NCI-H2196 treated with DMSO at 0.1 percent for 48 hours (cell line): ENCODE results near the gene MSMO1.
"Not testable (repeated sequence)": the region's sequence is repeated elsewhere in the genome, so short reads cannot be mapped to it uniquely, and the experiment has no call there.

Experiments
- DNase-seq: peaks from one replicate; lab custom pipeline; 2025; ENCODE audit not compliant: unreplicated experiment; lab: John Stamatoyannopoulos, UW

MSMO1 gene

DNA sequence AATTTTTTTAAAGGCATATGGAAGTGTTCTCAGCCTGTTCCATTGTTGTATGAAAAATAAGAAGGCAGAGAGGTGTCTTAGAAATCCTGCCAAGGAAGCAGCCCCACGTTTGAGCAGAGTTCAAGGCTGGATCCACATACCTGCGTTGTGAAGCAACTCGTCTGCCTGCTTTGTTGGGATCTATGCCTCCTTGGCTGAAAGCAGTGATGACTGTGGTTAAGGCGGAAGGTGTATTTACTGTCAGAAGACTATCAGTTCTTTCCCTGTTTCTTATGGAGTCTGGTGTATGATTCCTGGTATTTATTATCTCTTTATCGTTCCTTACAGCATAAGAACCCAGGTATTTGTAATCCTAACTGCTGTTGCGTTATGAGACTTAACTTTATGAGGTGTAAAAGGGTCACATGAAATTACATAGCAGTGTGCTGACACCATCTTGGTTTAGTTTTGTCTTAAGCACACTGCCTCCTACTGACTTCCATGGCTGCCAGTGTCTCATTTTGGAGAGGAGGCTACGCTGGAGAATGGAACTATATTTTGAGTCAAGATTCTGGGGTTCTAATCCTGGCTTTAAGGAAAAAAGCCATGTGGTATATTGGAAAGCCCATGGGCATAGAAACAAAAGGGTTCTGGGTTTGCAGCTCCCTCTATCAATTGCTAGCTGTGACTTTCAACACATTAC is 3.1 kb upstream of the MSMO1 start:
- DNase-seq, result no peak

DNA sequence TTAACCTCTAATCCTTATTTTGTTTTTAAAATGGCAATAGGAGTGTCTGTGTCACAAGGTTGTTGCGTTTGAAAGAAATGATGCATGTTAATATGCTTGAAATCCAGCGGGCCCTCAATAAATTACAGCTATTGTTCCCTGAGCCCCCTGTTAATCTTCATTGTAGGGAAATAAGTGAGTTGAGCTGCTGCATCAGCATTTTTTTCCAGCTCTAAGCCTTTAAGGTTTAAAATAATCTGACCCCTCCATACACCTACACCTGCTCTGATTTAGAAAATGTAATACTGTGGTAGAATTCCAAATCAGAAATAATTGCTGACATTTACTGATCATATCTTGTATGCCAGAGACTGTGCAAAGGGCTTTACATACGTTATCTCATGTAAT is 2.6 kb upstream of the MSMO1 start:
- no peak for DNase-seq

DNA sequence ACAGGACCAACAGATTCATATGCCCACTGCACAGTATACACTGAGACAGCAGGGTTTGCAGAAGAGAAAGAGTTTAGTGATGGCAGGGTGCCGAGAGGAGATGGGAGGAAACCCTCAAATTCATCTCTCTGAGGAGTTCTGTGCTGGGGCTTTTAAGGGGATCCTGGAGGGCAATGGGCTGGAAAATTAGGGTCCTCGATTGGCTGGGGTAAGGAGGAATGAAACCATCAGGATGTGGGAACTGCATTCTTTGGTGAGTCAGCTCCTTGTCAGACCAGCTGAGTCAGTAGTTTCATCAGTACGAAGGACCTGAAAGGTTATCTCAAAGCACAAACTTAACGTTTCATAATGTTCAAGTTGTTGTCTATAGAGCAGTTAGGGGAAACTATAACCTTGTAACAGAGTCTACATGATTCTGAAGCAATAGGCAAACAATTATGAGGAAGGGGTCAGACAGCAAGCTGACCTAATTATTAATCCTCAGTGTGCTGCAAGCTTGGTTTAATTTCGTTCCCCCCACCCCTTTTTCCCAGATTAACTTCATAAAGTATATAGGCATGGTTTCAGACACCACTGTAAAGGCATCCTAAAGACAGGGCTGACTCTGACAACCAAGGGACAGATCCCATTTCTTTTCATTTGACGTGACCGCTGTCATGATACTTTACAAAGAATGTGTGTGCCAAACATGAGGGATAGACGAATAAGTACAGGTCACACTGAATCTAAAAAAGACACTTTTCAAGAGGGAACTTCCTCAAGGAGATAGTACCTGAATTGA is 1.5 kb upstream of the MSMO1 start:
- DNase-seq, result no peak

DNA sequence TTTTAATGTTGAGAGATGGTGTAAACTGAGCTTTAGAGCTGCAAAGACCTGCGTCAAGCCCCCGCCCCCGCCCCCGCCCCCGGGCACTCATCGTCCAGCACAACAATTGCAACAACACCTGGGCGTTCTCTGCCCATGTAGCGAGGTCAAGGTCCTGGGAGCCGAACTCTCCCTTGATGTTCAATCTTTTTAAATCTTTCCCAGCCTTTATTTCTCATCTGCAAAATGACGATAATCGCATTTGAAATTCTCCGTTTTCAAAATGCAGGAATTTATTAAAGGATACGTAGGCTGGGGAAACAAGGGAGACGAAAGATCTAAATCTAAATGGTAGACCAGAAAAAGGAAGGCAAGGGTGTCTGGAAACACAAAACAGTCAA is 648 bp upstream of the MSMO1 start:
- no peak for DNase-seq

DNA sequence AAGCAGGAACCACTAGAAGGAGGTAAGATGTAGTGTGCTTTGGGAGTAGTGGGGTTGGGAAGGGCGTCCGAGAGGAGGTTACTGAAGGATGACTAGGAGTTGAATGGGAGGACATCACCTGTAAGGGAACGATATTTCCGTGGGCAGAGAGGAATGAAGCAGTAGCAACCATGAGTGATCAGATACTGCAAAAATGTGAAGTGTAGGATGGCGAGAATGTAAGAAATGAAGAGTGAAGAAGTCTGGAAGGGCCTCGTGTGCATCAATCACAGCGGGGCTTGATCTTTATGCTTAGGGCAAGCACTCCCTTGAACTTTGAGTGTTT is 594 bp downstream of the MSMO1 start:
- DNase-seq, result no peak

DNA sequence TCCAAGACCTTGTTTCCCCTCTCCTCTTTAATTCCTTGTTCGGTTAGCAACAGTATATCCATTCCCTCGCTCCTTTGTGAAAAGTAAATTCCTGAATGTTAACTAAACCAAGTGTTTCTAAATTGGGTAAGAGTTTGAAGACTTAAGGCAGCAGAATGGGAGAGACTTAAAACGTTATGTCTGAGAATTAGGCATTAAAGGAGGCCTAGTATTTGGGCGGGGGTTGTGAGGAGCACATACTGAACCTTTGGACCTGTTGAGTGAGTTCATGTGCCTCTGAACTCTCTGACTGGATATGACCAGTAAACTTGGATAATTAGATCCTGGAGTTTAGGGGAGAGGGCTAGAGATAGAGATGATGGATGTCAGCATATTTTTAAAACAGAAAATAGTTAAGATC is 1.2 kb downstream of the MSMO1 start:
- no peak for DNase-seq

DNA sequence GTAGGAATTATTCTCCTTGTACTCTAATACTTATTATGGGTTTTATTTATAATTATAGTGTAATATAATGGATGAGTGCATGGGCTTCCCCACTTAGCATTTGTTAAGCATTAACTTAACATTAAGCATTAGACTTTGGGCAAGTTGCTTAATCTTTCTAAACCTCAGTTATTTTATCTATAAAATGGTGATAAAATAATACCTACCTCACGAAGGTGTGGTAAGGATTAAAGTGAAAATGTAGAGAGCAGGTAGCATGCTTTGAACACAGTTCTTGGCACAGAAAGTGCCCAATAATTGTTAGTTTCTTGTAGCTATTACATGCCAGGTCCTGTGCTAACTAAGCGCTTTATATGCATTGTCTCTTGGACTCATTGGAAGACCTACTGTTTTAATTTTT is 2.6 kb downstream of the MSMO1 start:
- DNase-seq, result no peak

DNA sequence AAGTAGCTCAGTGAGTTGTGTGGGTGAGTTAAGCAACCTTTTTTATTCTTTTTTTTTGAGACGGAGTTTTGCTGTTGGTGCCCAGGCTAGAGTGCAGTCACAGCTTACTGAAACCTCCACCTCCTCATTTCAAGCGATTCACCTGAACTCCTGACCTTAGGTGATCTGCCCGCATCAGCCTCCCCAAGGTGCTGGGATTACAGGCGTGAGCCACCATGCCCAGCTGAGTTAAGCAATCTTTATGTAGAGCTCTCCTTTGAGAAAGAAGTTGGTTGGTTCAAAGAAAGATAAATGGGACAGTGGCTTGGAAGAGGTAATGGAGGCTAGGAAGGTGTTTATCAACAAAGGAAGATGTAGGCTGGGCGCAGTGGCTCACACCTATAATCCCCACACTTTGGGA is 3.2 kb downstream of the MSMO1 start:
- no peak for DNase-seq

DNA sequence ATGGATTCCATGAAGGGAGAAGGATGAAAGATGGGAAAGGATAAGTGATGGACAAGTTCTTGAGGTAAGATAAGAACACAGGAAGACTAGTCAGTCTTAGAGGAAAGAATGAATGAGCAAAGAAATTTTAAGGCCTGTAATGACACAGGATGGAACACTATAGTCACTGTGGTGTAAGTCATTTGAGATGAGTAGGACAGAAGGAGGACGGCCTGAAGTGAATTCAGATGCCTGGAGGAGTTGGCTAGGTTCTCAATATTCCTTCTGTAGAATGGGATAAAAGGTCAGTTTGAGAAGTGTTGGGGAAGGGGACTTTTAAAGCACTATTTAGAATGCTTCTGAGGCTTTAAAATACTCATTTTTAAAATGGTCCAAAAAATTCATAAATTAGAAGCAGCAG is 3.9 kb downstream of the MSMO1 start:
- no peak for DNase-seq

DNA sequence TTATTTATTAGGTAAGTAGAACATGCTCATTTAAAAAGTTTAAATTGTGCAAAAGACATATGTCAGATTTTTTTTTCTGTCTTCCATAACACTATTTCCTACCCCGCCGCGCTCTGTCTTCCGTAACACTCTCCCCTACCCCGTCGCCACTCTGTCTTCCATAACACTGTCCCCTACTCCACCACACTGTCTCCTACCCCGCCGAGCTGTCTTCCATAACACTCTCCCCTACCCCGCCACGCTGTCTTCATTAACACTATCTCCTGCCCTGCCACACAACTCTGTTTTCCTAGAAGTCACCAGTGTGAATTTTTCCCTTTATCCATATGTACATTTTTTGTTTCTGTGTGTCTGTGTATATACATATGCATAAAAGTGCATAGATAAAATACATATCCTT is 4.4 kb downstream of the MSMO1 start:
- no peak for DNase-seq

DNA sequence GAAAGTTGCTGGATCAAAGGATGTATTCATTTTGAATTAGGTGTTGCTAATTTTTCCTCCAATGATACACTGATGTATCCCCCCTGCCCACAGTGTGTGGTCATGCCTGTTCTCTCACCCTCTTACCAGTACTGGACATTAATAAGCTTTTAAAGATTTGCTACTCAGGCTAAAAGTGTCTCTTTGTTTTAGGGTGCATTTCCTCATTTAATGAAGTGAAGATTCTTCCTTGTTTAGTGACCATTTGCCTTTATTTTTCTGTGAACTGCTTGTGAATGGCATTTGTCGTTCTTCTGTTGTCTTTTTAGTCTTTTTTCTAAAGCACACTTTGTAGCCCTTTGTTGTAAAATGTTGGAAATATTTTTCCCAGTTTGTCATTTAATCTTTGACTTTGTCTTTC is 5.0 kb downstream of the MSMO1 start:
- DNase-seq, result no peak

DNA sequence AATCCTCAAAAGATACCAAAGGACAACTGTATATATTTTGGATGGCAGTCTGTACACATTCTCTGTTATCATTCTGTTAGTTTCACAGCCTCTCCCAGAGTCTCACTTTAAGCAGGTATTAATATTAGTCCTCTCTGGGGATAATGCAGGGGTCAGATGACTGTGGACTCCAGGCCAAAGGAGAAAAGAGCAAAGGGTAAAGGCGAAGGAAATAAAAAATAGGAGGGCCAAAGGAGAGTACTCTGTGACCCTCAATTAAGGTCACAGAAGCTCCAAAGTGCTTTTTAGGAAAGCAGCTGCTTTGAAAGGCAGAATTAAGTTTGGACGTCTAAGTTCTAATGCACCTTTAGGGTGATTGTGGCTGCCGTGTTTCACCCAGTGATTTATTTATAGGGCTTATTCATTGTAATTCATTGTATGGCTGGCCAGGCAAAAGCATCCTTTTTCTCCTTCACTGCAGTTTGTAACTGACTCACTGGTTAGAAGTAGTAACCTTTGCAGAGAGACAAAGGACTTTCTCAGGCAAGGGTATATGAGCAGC is 7.8 kb downstream of the MSMO1 start:
- DNase-seq, result no peak

DNA sequence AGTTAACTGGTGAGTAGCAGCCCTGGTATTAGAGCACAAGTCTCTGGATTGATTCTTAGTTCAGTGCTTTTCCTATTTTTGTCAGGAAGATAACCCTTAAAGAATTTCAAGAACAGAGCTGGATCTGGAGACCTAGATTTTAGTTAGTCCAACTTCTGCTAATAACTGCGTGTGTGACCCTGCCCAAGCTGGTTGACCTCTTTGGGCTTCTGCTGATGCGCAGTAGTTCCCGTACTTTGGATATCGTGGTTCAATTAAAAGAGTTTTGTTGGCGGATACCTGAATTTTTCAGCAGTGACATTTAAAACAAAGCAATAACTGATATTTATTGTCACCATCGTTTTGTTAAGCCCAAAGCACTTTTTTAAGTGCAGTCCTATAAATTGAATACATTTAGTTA is 9.3 kb downstream of the MSMO1 start:
- no peak for DNase-seq

DNA sequence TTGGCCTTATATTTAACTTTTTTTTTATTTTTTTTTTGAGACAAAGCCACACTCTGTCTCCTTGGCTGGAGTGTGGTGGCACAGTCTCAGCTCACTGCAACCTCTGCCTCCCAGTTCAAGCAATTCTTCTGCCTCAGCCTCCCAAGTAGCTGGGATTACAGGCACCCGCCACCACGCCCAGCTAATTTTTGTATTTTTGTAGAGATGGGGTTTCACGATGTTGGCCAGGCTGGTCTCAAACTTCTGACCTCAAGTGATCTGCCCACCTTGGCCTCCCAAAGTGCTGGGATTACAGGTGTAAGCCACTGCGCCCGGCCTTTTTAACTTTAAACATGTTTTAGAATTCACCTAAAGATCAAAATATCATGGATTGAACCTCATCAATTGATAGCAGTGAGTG is 14.9 kb downstream of the MSMO1 start:
- DNase-seq, result not testable (repeated sequence)

DNA sequence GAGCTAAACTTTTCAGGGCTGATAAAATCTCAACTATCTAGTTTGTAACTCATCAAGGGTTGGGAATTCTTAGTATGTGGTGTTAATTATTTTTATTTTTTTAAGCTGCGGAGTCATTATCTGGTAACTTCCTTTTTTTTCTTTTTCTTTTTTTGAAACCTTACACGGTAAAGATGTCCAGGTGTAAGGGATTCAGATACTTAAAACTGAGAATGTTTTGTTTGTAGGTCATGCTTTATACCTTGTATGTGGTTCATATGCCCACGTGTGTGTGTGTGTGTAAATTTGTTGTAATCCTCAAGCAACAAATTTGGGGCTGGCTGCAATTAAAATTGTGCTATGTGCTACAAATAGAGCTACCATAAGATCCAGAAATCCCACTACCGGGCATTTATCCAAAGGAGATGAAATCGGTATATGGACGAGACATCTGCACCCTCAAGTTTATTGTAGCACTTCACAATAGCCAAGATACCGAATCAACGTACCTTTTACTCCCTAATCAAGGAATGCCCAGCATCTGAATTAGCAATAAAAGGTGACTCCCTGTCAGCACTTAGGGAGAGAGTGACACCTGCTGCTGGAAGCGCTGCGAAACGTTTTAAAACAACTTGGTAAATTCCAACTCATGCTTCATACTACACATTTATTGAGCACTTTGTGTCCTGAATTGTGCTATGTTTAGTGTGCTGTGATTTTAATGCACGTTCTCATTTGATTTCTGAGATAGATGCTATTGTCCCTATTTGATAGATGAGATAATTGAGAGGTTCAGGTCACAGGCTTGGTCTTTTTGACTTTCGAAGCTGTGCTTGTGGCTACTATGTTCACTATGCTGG is 16.1 kb downstream of the MSMO1 start:
- peak; percentile 2 for DNase-seq

DNA sequence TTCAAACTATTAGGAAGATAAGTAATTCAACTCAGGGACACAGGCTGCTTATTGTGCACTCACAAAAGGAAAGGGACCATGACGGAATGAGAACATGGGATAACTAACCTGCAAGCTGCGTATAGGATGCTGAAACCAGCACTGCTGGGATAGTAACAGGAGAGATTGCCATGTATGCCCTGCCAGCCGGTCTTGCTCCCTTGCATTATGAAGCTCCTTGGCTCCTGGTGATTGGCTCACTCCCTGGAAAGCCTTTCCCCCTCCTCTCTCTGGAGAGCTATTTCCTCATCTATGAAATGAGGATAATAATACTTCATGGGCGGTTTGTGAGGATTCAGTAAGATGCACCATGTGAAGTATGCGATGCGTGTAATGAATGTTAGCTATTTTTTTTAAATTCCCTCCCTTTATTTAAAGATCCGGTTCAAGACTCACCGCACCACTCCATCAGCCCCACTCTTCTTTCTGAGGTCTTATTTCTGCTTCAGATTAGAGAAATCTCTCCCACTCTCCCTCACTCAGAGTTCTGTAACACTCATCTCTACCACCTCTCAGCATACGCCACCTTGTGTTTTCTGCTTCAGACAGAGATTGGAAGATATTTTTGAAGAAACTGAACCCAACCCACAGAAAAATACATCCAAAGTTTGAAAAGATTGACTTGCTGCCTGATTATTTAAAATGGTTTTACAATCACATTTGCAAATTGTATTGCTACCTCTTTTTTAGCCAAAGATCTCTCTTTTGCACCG is 18.4 kb downstream of the MSMO1 start:
- DNase-seq, result no peak

DNA sequence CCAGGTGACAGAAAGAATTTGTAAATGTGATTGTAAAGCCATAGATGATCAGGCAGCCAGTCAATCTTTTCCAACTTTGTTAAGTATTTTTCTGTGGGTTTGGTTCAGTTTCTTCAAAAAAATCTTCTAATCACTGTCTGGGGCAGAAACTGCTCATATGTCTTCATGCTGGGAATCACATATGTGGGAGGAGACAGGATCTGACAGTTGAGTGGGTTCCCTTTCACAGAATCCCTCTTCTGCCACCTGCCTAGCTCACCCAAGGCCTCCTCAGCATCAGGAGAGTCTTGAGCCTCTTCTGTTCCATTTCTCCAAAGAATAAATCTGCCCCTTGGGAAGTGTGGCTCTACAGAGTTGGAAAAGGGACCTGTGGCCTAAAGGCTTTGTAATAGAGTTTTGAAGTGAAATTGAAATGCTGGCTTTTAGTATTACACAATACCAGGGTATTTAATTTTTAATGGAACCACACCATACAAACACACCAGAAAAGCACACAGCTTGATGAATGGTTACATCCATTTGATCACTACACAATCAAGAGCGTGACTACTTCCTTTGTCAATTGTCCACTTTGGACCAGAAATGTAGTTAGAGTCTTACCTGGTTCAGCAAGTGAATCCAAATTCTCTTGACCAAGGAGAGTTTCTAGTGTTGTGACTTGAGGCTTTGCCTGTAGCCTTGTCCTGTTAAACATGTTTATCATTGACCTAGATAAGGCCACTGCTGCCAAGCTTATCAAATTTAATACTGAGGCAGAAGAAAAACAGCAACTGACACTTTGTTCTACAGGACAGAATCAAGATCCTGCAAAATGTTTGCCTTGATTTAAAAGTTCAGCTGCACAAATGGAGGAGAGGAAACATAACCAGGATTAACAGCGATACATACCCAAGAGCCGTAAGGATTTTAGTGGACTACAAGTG is 20.4 kb downstream of the MSMO1 start:
- no peak for DNase-seq

DNA sequence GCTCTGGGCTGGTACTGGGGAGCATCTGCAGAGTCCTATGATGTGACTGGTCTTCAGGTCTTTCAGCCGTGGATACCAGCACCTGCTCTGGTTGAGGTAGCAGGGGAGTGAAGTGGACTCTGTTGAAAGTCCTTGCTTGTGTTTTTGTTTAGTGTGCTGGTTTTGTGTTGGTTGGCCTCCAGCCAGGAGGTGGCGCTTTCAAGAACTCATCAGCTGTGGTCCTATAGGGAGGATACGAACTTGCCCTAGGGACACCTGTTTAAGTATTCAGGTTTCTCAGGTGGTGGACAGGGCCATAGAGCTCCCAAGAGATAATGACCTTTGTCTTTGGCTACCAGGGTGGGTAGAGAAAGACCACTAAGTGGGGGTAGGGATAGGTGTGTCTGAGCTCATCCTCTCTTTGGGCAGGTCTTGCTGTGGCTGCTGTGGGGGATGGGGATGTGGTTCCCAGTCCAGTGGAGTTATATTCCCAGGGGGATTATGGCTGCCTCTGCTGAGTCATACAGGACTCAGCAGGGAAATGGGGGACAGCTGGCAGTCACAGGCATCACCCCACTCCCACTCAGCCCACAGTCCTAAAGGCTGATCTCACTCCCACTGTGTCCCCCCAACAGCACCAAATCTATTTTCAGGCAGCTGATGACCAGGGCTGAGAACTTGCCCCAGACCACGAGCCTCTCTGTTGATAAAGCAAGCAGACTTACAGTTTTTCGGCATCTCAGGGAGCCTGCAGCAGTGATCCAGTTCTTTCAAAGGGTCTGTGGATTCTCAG is 24.1 kb downstream of the MSMO1 start:
- DNase-seq, result no peak

DNA sequence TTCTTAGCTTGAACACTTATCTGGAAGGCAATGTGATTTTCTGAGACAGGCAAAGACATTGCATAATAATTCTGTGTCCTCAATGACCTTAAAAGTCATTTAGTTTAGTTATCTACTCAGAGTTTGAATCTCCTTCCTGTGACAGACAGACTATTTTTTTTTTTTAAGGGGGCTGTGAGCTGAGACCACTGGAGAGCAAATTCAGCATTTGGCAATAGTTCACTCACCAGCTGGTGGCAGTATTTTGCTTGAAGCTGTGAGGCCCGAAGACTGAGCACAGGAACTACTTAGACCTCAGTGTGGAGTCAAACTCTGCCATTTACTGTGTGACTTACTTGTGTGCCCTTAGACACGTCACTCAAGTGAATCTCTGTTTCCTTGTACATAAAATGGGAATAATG is 28.4 kb downstream of the MSMO1 start:
- DNase-seq, result no peak
